Natural killer cell treated with Interleukin-12 subunit alpha and Interleukin-12 subunit beta and Interleukin-15 and Interleukin-18, amount 100 ng/mL, for 72 hours (primary cell): ENCODE results near the gene SSTR5. TPM values are rescaled to one million over a fixed set of nuclear protein-coding genes. Genes with fewer than 3 reads are reported as not detected.
A peak's percentile ranks its signal among the peaks of the same experiment; 100 is the strongest.
"Not testable (repeated sequence)": the region's sequence is repeated elsewhere in the genome, so short reads cannot be mapped to it uniquely, and the experiment has no call there.

Source experiments
- ATAC-seq, 2 donors: fragments of 150-1000 bp; cut with Tn5 transposase in 1 of 2; sonication (Bioruptor Pico), chemical (Tn5 transposase) in 1 of 2; 2 replicates each; pipeline ENCODE4 v1.10.0; 2021
- DNase-seq: peaks from one replicate; pipeline ENCODE4 v3.0.0; 2022; ENCODE audit warnings: low spot score
- H3K27ac Mint-ChIP-seq, 2 donors: 1 replicate in 1 of 2; 2 replicates in 1 of 2; pipeline ENCODE4 v1.8.0; 2022; ENCODE audit warnings: mixed read lengths in 2 of 2, mild to moderate bottlenecking in 1 of 2, moderate library complexity in 1 of 2
- H3K27me3 Mint-ChIP-seq, 2 donors: 1 replicate in 1 of 2; 2 replicates in 1 of 2; pipeline ENCODE4 v1.8.0; 2022; ENCODE audit warnings: mixed read lengths in 2 of 2
- H3K36me3 Mint-ChIP-seq: one replicate; pipeline ENCODE4 v1.8.0; 2022; ENCODE audit warnings: mixed read lengths
- H3K4me1 Mint-ChIP-seq, 2 donors: 1 replicate in 1 of 2; 2 replicates in 1 of 2; pipeline ENCODE4 v1.8.0; 2022; ENCODE audit warnings: low read depth in 2 of 2, mixed read lengths in 2 of 2, mild to moderate bottlenecking in 1 of 2
- H3K4me3 Mint-ChIP-seq: one replicate; pipeline ENCODE4 v1.8.0; 2022; ENCODE audit warnings: mixed read lengths
- H3K9me3 Mint-ChIP-seq: 2 replicates; pipeline ENCODE4 v1.8.0; 2022; ENCODE audit warnings: mixed read lengths
- total RNA-seq, 2 donors: library from RNA; stranded (reverse); gene quantifications; one replicate each; pipeline ENCODE4 v1.2.3, GENCODE V29; 2022

SSTR5 gene
- total RNA-seq, 2 donors from 2014 or later: not detected

DNA sequence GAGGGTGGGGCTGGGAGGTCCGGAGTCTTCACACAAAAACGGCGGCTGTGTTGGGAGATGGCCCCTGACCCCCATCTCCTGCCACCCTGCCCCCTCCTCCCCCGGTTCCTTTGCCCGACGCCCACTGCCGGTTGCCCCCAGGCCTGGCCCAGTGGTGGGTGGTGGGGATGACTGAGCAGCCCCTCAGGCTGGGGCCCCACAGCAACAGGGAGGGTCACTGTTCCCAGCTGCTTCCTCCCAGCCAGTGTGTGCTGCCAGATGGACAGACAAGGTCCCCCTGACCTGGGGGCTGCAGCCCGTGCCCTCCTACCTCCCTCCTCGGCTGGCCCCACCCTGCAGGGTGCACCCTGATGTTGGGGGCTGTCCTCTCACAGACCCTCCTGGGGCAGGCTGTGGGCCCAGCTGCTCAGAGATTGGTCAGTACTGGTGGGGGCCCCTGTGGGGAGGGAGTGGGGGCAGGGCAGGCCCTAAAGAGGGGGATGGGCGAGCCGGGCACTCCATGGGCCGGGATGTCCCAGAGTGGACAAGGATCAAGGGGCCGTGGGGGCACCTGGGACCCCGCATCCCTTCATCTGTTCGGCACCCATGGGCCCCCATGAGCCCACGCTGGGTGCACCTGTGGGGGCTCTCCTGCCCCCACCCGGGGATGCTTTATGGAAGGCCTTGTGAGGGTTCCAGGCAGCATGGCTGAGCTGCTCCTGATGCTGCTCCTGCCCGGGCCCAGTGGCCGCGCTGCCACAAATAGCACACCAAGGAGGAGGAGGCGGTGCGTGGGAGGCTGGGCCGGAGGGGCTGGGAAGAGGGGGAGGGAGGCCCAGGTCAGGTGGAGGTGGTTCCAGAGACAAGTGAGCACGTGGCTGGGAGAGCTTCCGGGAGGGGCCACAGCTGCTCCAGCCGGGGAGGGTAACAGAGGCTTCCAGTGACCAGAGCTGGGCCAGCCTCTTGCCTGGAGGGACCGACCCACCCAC is 18.4 kb downstream of the SSTR5 start:
- no peak for DNase-seq
- H3K4me3 Mint-ChIP-seq: no peak overlapping the region
- no peaks in the 10 kb centered on the region for H3K4me1 Mint-ChIP-seq
- no peaks in the 10 kb centered on the region for H3K27me3 Mint-ChIP-seq
- no peaks in the 10 kb centered on the region for H3K36me3 Mint-ChIP-seq
- H3K9me3 Mint-ChIP-seq: no peaks in the 10 kb centered on the region
- no peak overlapping the region for H3K27ac Mint-ChIP-seq
- no peak for ATAC-seq

DNA sequence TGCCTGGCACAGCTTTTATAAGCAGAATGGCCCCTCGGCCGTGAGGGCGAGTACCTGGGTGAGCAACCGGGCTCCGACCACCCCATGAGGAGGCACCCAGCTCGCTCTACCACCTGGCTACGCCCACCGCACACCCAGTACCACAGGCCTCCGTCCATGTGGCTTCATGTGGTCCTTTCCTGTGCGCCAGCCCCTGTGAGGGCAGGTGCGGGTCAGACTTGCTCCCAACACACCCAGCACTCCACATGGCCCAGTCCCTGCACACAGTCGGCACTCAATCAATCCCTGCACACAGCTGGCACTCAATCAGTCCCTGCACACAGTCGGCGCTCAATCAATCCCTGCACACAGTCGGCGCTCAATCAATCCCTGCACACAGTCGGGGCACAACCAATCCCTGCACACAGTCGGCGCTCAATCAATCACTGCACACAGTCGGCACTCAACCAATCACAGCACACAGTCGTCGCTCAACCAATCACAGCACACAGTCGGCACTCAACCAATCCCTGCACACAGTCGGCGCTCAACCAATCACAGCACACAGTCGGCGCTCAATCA is 19.5 kb downstream of the SSTR5 start:
- no peak for DNase-seq
- no peak overlapping the region for H3K4me3 Mint-ChIP-seq
- H3K27ac Mint-ChIP-seq: no peak overlapping the region
- no peaks in the 10 kb centered on the region for H3K9me3 Mint-ChIP-seq
- H3K27me3 Mint-ChIP-seq: no peaks in the 10 kb centered on the region
- H3K36me3 Mint-ChIP-seq: no peaks in the 10 kb centered on the region
- ATAC-seq: no peak
- H3K4me1 Mint-ChIP-seq: no peaks in the 10 kb centered on the region

DNA sequence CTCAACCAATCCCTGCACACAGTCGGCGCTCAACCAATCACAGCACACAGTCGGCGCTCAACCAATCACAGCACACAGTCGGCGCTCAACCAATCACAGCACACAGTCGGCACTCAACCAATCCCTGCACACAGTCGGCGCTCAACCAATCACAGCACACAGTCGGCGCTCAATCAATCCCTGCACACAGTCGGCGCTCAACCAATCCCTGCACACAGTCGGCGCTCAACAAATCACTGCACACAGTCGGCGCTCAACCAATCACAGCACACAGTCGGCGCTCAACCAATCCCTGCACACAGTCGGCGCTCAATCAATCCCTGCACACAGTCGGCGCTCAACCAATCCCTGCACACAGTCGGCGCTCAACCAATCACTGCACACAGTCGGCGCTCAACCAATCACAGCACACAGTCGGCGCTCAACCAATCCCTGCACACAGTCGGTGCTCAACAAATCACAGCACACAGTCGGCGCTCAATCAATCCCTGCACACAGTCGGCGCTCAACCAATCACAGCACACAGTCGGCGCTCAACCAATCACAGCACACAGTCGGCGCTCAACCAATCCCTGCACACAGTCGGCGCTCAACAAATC is 20.2 kb downstream of the SSTR5 start:
- not testable (repeated sequence) for DNase-seq, H3K9me3 Mint-ChIP-seq, ATAC-seq, H3K36me3 Mint-ChIP-seq, H3K4me3 Mint-ChIP-seq, H3K4me1 Mint-ChIP-seq, H3K27me3 Mint-ChIP-seq, H3K27ac Mint-ChIP-seq

DNA sequence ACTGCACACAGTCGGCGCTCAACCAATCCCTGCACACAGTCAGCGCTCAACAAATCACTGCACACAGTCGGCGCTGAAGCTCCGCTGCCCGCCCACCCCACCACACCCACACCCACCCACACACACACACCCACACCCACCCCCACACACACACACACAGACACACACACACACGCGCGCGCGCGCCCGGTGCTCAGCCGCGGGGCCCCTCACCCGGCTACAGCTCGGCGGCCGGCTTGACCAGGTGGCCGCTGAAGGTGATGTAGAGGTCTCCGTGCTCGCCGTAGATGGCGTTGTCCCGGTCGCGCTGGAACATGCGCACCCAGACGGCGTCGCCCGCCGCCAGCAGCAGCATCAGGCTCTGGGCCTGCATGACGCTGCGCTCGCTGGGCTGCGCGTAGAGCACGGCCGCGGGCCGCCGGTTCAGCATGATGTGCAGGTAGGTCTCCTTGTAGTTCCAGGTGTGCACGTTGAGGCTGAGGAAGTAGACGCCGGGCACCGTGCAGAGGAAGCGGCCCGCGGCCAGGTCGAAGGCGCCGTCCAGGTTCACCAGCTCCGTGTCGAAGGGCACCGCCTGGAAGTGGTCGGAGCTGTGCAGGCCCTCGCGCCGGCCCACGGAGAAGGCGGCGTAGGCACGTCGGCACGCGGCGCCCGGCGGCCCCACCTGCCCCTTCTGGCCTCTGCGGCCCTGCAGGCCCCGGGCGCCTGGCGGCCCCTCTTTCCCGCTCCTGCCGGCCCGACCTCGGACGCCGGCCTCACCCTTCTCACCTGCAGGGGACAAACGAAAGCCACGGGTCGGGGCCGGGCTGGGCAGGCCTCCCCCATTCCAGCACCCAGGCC is 21.0 kb downstream of the SSTR5 start:
- Mint-ChIP-seq H3K36me3 (no peaks in the 10 kb centered on the region), H3K4me3 (no peak overlapping the region), H3K9me3 (no peaks in the 10 kb centered on the region), H3K27ac (no peak overlapping the region), H3K4me1 (no peaks in the 10 kb centered on the region), H3K27me3 (no peaks in the 10 kb centered on the region)
- no peak for DNase-seq
- ATAC-seq: no peak

DNA sequence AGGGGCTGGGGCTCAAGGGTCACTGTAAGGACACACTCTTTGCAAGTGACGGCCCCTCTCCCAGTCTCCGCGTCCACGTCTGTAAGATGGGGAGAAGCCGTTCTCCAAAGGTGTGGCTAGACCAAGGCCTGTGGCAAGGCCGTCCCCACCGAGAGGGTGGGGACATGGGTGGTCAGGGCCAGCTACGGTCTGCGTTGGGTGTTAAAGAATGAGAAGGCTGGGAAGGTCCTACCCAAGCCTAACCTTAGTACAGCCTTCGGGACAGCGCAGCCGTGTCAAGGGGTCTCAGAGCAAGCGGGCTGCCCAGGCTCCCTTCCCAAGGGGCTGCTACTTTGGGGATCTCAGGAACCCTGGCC is 21.6 kb downstream of the SSTR5 start:
- ATAC-seq (no peak), DNase-seq (no peak)
- H3K36me3 Mint-ChIP-seq: no peaks in the 10 kb centered on the region
- H3K27ac Mint-ChIP-seq: no peak overlapping the region
- no peaks in the 10 kb centered on the region for H3K27me3 Mint-ChIP-seq
- H3K4me3 Mint-ChIP-seq: no peak overlapping the region
- no peaks in the 10 kb centered on the region for H3K9me3 Mint-ChIP-seq
- H3K4me1 Mint-ChIP-seq: no peaks in the 10 kb centered on the region

DNA sequence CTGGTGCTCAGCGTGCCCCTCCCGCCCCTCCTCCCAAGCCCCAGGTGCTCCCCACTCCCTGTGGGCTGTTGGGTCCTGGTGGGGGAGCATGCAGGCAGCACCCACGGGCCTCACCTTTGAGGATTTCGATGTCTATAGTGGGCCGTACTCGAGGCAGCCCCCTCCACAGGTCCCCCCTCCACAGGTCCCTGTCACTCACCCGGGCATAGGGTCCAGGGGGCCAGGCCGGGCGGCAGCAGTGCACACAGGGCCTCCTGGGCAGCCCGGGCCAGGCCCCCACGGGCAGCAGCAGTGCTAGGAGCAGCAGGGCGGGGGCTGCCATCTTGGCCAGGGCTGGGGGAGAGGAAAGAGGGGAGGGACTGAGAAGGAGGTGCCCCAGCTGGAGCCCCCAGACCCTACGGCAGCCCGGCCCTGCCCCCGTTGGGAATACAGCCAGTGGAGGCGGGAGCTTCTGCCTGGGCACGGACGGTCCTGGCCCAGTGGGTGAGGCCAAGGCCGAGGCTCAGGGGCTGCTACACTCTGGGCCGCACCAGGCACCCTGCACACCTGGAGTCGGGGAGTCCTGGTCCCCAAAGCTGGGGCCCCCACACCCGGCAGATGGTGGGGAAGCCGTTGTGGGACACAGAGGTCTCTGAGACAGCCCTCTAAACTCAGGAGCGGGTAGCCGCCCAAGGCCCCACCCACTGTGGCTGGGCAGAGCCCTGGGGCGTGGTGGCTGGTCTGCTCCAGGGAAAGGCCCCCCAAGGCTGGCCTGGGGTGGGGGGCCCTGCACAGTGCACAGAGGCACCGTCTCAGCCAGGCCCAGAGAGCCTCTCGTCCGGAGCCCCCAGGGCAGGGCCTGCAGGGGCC is 22.3 kb downstream of the SSTR5 start:
- Mint-ChIP-seq H3K4me3 (no peak overlapping the region), H3K27me3 (no peaks in the 10 kb centered on the region), H3K4me1 (no peaks in the 10 kb centered on the region), H3K9me3 (no peaks in the 10 kb centered on the region), H3K27ac (no peak overlapping the region), H3K36me3 (no peaks in the 10 kb centered on the region)
- DNase-seq: no peak
- peak in 1 of 2 donors; percentile 12 for ATAC-seq

DNA sequence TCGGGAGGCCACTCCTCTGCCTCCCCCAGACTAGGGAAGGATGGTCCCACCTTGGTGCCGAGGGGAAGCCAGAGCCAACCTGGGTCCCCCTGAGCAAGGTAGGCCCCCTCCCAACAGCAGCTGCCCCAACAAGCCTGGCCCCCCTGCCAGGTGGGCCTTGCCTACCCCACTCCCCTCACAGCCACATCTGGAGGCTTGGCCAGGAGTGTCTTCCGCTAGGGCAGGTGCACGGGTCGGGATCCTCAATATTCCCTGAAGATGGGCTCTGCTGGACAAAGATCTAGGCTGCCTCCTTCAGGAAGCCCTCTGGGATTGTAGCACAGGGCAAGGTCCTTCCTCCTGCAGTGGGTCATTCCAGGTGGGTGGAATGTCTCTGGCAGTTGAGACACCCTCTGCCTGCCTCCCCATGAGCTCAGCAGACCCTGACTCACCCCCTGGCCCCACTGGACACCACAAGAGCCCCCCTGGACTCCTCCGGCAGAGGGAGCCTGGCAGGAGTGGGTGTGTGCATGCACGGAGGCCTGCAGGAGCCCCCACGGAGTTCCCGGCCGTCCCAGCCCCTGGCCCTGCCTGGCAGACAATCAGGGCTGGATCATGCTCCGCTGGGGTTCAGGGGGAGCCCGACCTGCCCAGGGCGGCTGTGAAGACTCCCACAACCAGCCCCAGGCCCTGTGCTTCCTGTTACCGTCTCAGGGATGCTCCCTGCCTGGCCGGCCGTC is 23.1 kb downstream of the SSTR5 start:
- H3K4me1 Mint-ChIP-seq: no peaks in the 10 kb centered on the region
- H3K27me3 Mint-ChIP-seq: no peaks in the 10 kb centered on the region
- H3K36me3 Mint-ChIP-seq: no peaks in the 10 kb centered on the region
- H3K27ac Mint-ChIP-seq: no peak overlapping the region
- H3K4me3 Mint-ChIP-seq: no peak overlapping the region
- H3K9me3 Mint-ChIP-seq: no peaks in the 10 kb centered on the region
- no peak for DNase-seq
- no peak for ATAC-seq

DNA sequence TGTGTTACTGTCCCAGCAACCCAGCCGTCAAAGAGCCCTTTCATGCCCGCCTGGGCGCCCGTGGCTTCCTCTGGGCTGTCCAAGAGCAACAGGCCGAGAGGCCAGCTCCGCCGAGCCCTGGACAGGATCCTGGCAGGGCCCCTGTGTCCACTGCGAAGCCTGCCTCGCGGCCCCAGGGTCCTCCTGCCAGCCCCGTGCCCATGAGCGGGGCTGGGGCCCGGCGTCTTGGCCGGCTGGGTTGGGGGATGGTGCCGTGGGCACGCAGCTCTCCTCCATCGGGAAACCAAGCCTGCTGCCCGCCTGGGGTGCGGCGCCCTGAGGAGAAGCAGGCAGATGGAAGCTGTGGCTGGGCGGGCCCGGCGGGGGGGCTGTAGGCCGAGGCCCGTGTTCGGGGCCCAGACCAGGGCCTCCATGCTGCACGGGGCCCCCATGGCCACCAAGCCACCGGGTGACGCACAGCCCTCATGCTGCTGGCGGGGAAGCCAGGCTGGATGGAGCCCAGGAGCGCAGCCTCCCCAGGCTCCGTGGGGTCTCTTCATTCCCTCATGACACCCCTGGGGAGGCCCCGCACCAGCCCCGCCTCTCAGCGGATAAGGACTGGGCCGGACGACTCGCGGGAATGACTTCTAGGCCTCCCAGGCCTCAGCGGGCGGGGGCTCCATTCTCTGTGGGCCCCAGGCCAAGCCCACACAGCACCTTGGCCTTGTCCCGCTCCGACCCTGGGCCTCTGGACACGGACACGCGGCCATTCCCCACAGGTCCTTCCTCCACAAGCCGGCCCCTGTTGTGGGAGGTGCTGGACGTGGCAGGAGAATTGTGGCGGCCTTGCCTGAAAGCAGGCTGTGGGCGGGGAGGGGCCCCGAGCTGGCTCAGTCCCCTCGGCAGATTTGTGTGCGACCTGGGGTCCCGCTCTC is 23.9 kb downstream of the SSTR5 start, which contains the start of gene C1QTNF8:
Gene C1QTNF8 (minus strand): TSS at position 76 of the 914 bp plus-strand sequence. CDS start 1,322 bp downstream, outside the sequence.
- Mint-ChIP-seq H3K27ac (no peak within 1 kb of the TSS), H3K4me3 (no peak within 1 kb of the TSS), H3K36me3 (no peaks in the 10 kb centered on the region), H3K9me3 (no peaks in the 10 kb centered on the region), H3K4me1 (no peaks in the 10 kb centered on the region), H3K27me3 (no peaks in the 10 kb centered on the region)
- ATAC-seq: no peak
- no peak for DNase-seq

DNA sequence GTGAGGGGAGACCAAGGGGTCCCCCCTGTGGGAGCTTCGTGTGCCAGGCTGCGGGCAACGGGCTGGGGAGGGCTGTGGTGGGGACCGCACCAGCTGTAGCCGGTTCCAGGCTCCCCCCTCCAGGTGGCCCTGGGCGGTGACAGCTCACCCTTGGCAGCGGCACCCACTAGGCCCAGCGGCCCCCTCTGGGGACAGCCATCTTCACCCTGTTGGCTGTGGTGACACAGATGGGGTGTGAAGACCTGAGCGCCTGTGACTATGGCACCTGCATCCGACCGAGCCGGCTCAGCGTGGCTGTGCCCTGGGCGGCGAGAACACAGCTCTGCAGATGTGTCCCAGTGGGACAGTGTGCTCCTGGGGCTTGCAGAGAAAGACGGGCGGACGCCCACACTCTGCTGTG is 24.6 kb downstream of the SSTR5 start:
- Mint-ChIP-seq H3K27me3 (no peaks in the 10 kb centered on the region), H3K9me3 (no peaks in the 10 kb centered on the region), H3K36me3 (no peaks in the 10 kb centered on the region), H3K4me3 (no peak overlapping the region), H3K4me1 (no peaks in the 10 kb centered on the region), H3K27ac (no peak overlapping the region)
- ATAC-seq (no peak), DNase-seq (no peak)

DNA sequence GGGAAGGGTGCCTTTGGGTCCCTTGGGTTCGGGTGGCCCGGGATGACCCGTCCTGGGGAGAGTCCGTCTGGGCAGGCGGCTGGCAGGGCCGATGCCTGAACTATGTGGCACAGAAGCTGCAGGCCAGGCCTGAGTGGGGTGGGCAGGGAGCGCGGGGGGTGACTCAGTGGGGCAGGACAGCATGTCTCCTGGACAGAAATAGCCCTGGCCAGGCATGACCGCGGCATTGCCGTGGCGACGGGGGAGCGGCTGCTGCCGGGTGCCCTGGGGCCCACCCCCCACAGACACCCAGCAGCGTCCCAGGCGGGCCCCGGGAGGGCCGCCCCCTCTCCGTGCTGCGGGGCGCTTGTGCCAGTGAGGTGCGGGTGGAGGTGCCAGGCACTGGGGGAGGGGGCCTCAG is 25.3 kb downstream of the SSTR5 start:
- H3K27ac Mint-ChIP-seq: no peak overlapping the region
- H3K27me3 Mint-ChIP-seq: no peaks in the 10 kb centered on the region
- H3K36me3 Mint-ChIP-seq: no peaks in the 10 kb centered on the region
- H3K4me3 Mint-ChIP-seq: no peak overlapping the region
- no peaks in the 10 kb centered on the region for H3K4me1 Mint-ChIP-seq
- DNase-seq (no peak), ATAC-seq (no peak)
- no peaks in the 10 kb centered on the region for H3K9me3 Mint-ChIP-seq

DNA sequence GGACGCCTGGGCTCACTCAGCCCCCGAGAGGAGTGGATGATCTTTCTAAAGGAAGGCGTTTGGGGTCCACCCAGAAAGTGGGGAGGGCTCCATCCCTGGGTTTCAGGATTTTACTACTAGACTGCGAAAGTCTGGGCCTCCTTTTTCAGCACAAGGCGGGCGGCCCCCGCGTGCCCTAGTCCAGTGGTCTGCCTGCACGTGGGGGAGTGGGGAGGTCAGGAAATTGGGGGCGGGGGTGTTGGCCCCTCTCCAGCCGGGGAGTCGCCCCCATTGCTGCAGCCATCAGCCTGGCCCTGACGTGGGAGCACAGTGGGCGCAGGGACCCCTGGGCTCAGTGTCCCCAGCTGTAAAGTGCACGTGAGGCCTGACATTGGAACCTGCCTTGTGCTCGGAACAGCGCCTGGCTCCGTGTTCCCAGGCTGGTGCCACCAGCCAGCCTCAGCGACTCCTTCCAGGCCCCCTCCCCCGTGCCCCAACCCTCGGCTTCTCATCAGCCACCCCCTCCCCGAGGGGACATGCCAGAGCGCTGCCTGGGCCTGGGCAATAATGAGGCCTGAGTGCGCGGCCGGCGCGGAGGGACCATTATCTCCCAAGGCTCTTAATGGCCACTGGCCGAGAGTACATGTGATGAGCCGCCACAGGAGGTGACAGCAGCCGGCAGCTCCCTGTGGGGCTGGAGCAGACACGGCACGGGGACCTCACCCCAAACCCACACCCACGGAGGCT is 25.9 kb downstream of the SSTR5 start:
- Mint-ChIP-seq H3K27ac (no peak overlapping the region), H3K27me3 (no peaks in the 10 kb centered on the region), H3K4me3 (no peak overlapping the region), H3K36me3 (no peaks in the 10 kb centered on the region), H3K9me3 (no peaks in the 10 kb centered on the region), H3K4me1 (no peaks in the 10 kb centered on the region)
- DNase-seq: no peak
- ATAC-seq: no peak
